Mesenchymal stem cell (in vitro differentiated cells and primary cell): ENCODE data around the gene ZAR1L.

Experiments used
- DNase-seq: peaks from one replicate; pipeline ENCODE4 v3.0.0-alpha.2; 2013
- H2AFZ ChIP-seq: one replicate; pipeline ENCODE4 v1.6.1; 2013; ENCODE audit warnings: low read depth, mild to moderate bottlenecking, control low read depth, inconsistent platforms, low read length, moderate library complexity
- H2AK5ac ChIP-seq: 2 replicates; pipeline ENCODE4 v1.6.1; 2013; ENCODE audit warnings: low read length, moderate library complexity, mild to moderate bottlenecking, inconsistent platforms; ENCODE audit not compliant: severe bottlenecking
- H2BK120ac ChIP-seq: one replicate; pipeline ENCODE4 v1.6.1; 2013; ENCODE audit warnings: low read depth, mild to moderate bottlenecking, inconsistent platforms, low read length, moderate library complexity
- H2BK12ac ChIP-seq, 2 experiments: one replicate each; pipeline ENCODE4 v1.6.1; 2013; ENCODE audit warnings: inconsistent platforms in 2 of 2, low read length in 2 of 2, mild to moderate bottlenecking in 2 of 2, moderate library complexity in 2 of 2, control low read depth in 1 of 2
- H2BK15ac ChIP-seq: one replicate; pipeline ENCODE4 v1.6.1; 2013; ENCODE audit warnings: mild to moderate bottlenecking, low read depth, inconsistent platforms; ENCODE audit not compliant: poor library complexity, severe bottlenecking
- H2BK5ac ChIP-seq: 2 replicates; pipeline ENCODE4 v1.6.1; 2013; ENCODE audit warnings: low read depth, mild to moderate bottlenecking, low read length, control low read depth, inconsistent platforms; ENCODE audit not compliant: poor library complexity, severe bottlenecking
- H3K14ac ChIP-seq, 2 experiments: one replicate each; pipeline ENCODE4 v1.6.1; 2013; ENCODE audit warnings: inconsistent platforms in 2 of 2, low read length in 2 of 2, control low read depth in 1 of 2, mild to moderate bottlenecking in 1 of 2, moderate library complexity in 1 of 2
- H3K18ac ChIP-seq, 2 experiments: one replicate each; pipeline ENCODE4 v1.6.1; 2013; ENCODE audit warnings: inconsistent platforms in 2 of 2, low read length in 2 of 2, control low read depth in 1 of 2, low read depth in 1 of 2, mild to moderate bottlenecking in 1 of 2
- H3K23ac ChIP-seq, 2 experiments: one replicate each; pipeline ENCODE4 v1.6.1; 2013; ENCODE audit warnings: inconsistent platforms in 2 of 2, low read length in 2 of 2, mild to moderate bottlenecking in 2 of 2, moderate library complexity in 2 of 2, control low read depth in 1 of 2
- H3K27ac ChIP-seq: 2 replicates; pipeline ENCODE4 v1.5.1; 2013; ENCODE audit warnings: mild to moderate bottlenecking, moderate library complexity, low read length, control low read depth, inconsistent platforms; ENCODE audit not compliant: poor library complexity, severe bottlenecking
- H3K27me3 ChIP-seq, 2 experiments: 2 replicates each; pipeline versions ENCODE4 v1.6.1 to v1.7.0; 2013; ENCODE audit warnings: low read length in 2 of 2, mild to moderate bottlenecking in 2 of 2, moderate library complexity in 2 of 2, control low read depth in 1 of 2, inconsistent platforms in 1 of 2; ENCODE audit not compliant: control insufficient read depth in 1 of 2, insufficient read depth in 1 of 2
- H3K36me3 ChIP-seq, 2 experiments: 2 replicates each; pipeline versions ENCODE4 v1.6.1 to v1.7.0; 2013; ENCODE audit warnings: low read length in 2 of 2, control low read depth in 1 of 2, inconsistent platforms in 1 of 2, low read depth in 1 of 2, mild to moderate bottlenecking in 1 of 2; ENCODE audit not compliant: insufficient read depth in 2 of 2, control insufficient read depth in 1 of 2
- H3K4ac ChIP-seq, 2 experiments: one replicate each; pipeline ENCODE4 v1.6.1; 2013; ENCODE audit warnings: inconsistent platforms in 2 of 2, low read length in 2 of 2, mild to moderate bottlenecking in 2 of 2, moderate library complexity in 2 of 2, control low read depth in 1 of 2, low read depth in 1 of 2
- H3K4me1 ChIP-seq: 2 replicates; pipeline ENCODE4 v1.6.1; 2013; ENCODE audit warnings: low read depth, low read length, control low read depth; ENCODE audit not compliant: control insufficient read depth, insufficient read depth
- H3K4me2 ChIP-seq: 2 replicates; pipeline ENCODE4 v1.6.1; 2013; ENCODE audit warnings: low read length, mild to moderate bottlenecking, inconsistent platforms; ENCODE audit not compliant: poor library complexity, severe bottlenecking
- H3K4me3 ChIP-seq, 2 experiments: 2 replicates each; pipeline versions ENCODE4 v1.5.1 to v1.7.0; 2013; ENCODE audit warnings: low read length in 2 of 2, mild to moderate bottlenecking in 2 of 2, control low read depth in 1 of 2, low read depth in 1 of 2; ENCODE audit not compliant: insufficient read depth in 1 of 2
- H3K79me1 ChIP-seq: replicated peaks from 2 replicates; pipeline ENCODE4 v1.6.1; 2013; ENCODE audit warnings: mild to moderate bottlenecking, control low read depth, low read length, inconsistent platforms; ENCODE audit not compliant: poor library complexity, severe bottlenecking
- H3K9ac ChIP-seq: 2 replicates; pipeline ENCODE4 v1.7.0; 2013; ENCODE audit warnings: mild to moderate bottlenecking, low read length, moderate library complexity
- H3K9me3 ChIP-seq: 2 replicates; pipeline ENCODE4 v1.7.0; 2013; ENCODE audit warnings: mild to moderate bottlenecking, low read length; ENCODE audit not compliant: control insufficient read depth
- H4K8ac ChIP-seq: one replicate; pipeline ENCODE4 v1.6.1; 2013; ENCODE audit warnings: inconsistent platforms, mild to moderate bottlenecking, low read length, moderate library complexity
- H4K91ac ChIP-seq: one replicate; pipeline ENCODE4 v1.6.1; 2013; ENCODE audit warnings: mild to moderate bottlenecking, low read length, inconsistent platforms
- WGBS: methylation state at CpG from one replicate; pipeline ENCODE4 v1.1.7; 2013; ENCODE audit warnings: mixed read lengths; 5-methylcytosine and 5-hydroxymethylcytosine counted together

ZAR1L gene

GRCh38 chr13:32310134-32310706, 4.9 kb downstream of the ZAR1L start:
- Histone ChIP-seq H3K4me2 (no peak overlapping the region), H2AK5ac (no peak overlapping the region)
- 43% methylated on average over 12 of the region's 12 CpGs for WGBS

DNA sequence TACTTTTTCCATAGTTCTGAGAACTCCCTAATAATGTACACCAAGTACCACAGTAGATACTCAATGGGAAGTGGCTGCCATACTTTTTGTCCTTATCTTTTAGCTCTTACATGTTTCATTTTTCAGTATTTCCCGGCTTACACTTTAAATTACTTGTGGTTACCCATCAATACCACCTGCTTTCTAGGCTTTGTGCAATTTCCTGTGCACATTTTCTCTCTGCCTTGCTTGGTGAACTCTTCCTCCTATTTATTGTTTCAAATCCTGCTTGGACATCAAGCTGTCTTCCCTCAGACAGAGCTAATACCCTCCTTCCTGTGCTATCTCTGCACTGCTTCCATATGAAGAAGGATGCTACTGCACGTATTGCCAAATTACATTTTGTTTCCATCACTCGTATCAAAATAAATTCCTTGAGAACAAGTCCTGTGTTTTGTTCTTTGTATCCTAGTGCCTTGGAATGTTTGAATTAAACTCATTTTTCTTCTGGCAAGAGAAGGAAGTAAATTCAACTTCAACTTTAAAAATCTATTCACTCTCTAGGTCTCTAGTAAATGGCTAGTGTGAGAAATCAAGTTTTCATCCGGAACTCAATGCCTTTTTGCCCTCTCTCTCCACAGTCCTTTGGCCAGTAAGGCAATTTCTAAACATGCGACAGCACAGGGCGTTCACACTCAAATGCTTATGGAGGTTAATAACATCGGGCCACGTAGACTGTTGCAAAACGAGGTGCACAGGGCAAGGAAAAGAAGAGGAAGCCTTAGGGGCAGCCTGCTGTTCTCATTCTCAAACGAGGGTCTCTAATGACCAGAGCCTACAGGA, 5.6 kb downstream of the ZAR1L start:
- 75% methylated on average over 8 of the region's 10 CpGs for WGBS
- H2AFZ ChIP-seq, result no peak overlapping the region
- H3K36me3 ChIP-seq, result no peaks in the 10 kb centered on the region
- H2BK5ac ChIP-seq, result no peak overlapping the region
- H3K14ac ChIP-seq, result no peak overlapping the region
- H3K27me3 ChIP-seq, result no peaks in the 10 kb centered on the region
- H3K9me3 ChIP-seq, result no peaks in the 10 kb centered on the region
- H2BK120ac ChIP-seq, result no peak overlapping the region
- no peak overlapping the region for H3K4me2 ChIP-seq
- H3K4me3 ChIP-seq, result peak overlapping the region in 1 of 2 experiments; percentile 40
- no peak overlapping the region for H3K4ac ChIP-seq
- H2BK15ac ChIP-seq, result no peak overlapping the region
- H4K91ac ChIP-seq, result no peak overlapping the region
- peak; percentile 2 for DNase-seq
- H4K8ac ChIP-seq, result no peak overlapping the region
- H3K27ac ChIP-seq, result no peak overlapping the region
- H3K4me1 ChIP-seq, result no peaks in the 10 kb centered on the region
- no peak overlapping the region for H3K18ac ChIP-seq
- no peaks in the 10 kb centered on the region for H3K79me1 ChIP-seq
- no peak overlapping the region for H3K23ac ChIP-seq
- peak overlapping the region in 1 of 2 experiments; percentile 19 for H2BK12ac ChIP-seq
- H3K9ac ChIP-seq, result peak overlapping the region; percentile 79
- H2AK5ac ChIP-seq, result no peak overlapping the region

More at GRCh38 chr13:32310134-32310706, 4.9 kb downstream of the ZAR1L start:
- Histone ChIP-seq H3K23ac (no peak overlapping the region), H3K4me1 (no peaks in the 10 kb centered on the region), H3K79me1 (no peaks in the 10 kb centered on the region), H3K18ac (no peak overlapping the region), H3K9ac (peak overlapping the region; percentile 79), H4K91ac (no peak overlapping the region), H2BK5ac (no peak overlapping the region), H3K4me3 (peak overlapping the region in 1 of 2 experiments; percentile 40), H3K14ac (no peak overlapping the region), H3K36me3 (no peaks in the 10 kb centered on the region), H2BK120ac (no peak overlapping the region), H3K27me3 (no peaks in the 10 kb centered on the region), H3K9me3 (no peaks in the 10 kb centered on the region), H3K4ac (no peak overlapping the region), H3K27ac (no peak overlapping the region), H2AFZ (no peak overlapping the region), H2BK12ac (no peak overlapping the region), H4K8ac (peak overlapping the region; percentile 0), H2BK15ac (no peak overlapping the region)
- DNase-seq, result peak; percentile 65

DNA sequence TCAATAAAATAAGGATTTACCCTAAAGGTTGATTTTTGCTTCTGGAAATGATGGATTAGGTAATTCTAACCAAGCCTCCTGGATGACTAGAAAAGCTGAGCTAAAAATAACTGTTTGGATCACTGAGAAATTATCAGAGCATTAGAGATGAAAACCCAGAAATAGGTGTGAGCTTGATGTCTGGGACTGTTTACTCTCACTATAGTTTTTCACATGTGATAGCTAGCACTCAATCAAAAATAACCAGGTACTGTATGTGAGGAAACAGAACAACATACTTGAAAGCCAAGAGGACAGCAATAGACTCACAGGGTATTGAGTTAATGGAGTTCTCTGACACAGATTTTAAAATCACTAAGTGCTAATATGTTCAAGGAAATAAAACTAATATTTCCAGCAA, 9.5 kb downstream of the ZAR1L start:
- H3K18ac ChIP-seq, result no peak overlapping the region
- no peak overlapping the region for H4K8ac ChIP-seq
- no peaks in the 10 kb centered on the region for H3K36me3 ChIP-seq
- H3K9ac ChIP-seq, result no peak overlapping the region
- no peak overlapping the region for H3K4me2 ChIP-seq
- H3K27ac ChIP-seq, result no peak overlapping the region
- no peak overlapping the region for H3K23ac ChIP-seq
- no peaks in the 10 kb centered on the region for H3K9me3 ChIP-seq
- H2AK5ac ChIP-seq, result no peak overlapping the region
- H2AFZ ChIP-seq, result no peak overlapping the region
- H3K4me1 ChIP-seq, result no peaks in the 10 kb centered on the region
- H2BK15ac ChIP-seq, result no peak overlapping the region
- no peak overlapping the region for H3K4ac ChIP-seq
- no peak overlapping the region for H3K4me3 ChIP-seq
- no peak for DNase-seq
- H2BK120ac ChIP-seq, result no peak overlapping the region
- H4K91ac ChIP-seq, result no peak overlapping the region
- peaks cover 4 to 6% of the 10 kb centered on the region in 2 experiments for H3K27me3 ChIP-seq
- no peak overlapping the region for H2BK5ac ChIP-seq
- H3K14ac ChIP-seq, result no peak overlapping the region
- H2BK12ac ChIP-seq, result no peak overlapping the region
- no peaks in the 10 kb centered on the region for H3K79me1 ChIP-seq

DNA sequence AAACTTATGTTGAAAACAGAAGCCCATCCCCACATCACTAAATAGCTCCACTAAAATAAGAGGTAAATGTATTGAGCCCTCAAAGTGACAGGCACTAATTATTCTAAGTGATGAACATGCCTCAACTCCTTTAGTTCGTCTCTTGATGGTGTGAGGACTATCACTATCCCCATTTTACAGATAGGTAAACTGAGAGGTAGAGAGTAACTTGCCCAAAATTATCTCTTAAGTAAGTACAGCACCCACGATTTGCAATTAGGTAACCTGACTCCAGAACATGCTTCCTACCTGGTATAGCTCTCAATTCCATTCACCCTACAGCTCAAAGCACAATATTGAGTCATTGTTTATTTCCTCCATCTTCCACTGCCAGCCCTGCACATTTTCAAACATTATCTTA, 12.7 kb downstream of the ZAR1L start:
- Histone ChIP-seq H3K23ac (no peak overlapping the region), H2BK120ac (no peak overlapping the region)

More for the DNA sequence above, 12.7 kb downstream of the ZAR1L start:
- no peak overlapping the region for H4K8ac ChIP-seq
- no peak overlapping the region for H4K91ac ChIP-seq
- H3K4me1 ChIP-seq, result no peaks in the 10 kb centered on the region
- H3K9me3 ChIP-seq, result no peaks in the 10 kb centered on the region
- no peak overlapping the region for H3K14ac ChIP-seq
- H2AFZ ChIP-seq, result no peak overlapping the region
- no peaks in the 10 kb centered on the region for H3K36me3 ChIP-seq
- no peak overlapping the region for H3K9ac ChIP-seq
- no peak overlapping the region for H2BK5ac ChIP-seq
- no peak overlapping the region for H2BK15ac ChIP-seq
- H2AK5ac ChIP-seq, result no peak overlapping the region
- no peak overlapping the region for H3K4ac ChIP-seq
- no peak overlapping the region for H3K27ac ChIP-seq
- peaks cover 25 to 32% of the 10 kb centered on the region in 2 experiments for H3K27me3 ChIP-seq
- H2BK12ac ChIP-seq, result no peak overlapping the region
- no peaks in the 10 kb centered on the region for H3K79me1 ChIP-seq
- WGBS, result 72% methylated on average over 2 of the region's 2 CpGs
- H3K4me3 ChIP-seq, result no peak overlapping the region
- no peak overlapping the region for H3K4me2 ChIP-seq
- H3K18ac ChIP-seq, result no peak overlapping the region
- no peak for DNase-seq
